HCT116 (cell line): Measurements from ENCODE around the gene CACNB3.

ENCODE experiments used
- EZH2 ChIP-seq: fragments of 200-600 bp; sonication (generic); IDR thresholded peaks from 2 replicates; pipeline ENCODE4 v1.6.1; 2017; ENCODE audit warnings: antibody characterized with exemption, mixed run types
- EZH2phosphoT487 ChIP-seq: fragments of 200-600 bp; IDR thresholded peaks from 2 replicates; pipeline ENCODE4 v1.6.1; 2018; ENCODE audit warnings: antibody characterized with exemption, borderline replicate concordance
- POLR2A ChIP-seq: IDR thresholded peaks from 2 replicates; pipeline ENCODE4 v1.7.0; 2011; ENCODE audit warnings: borderline replicate concordance; ENCODE audit not compliant: insufficient read depth, insufficient read length; ENCODE audit errors: extremely low read depth
- POLR2AphosphoS5 ChIP-seq: IDR thresholded peaks from 2 replicates; pipeline ENCODE4 v1.6.1; 2011; ENCODE audit warnings: mild to moderate bottlenecking, low read depth, low read length, moderate library complexity
- SIN3A ChIP-seq: IDR thresholded peaks from 2 replicates; pipeline ENCODE4 v1.6.1; 2012; ENCODE audit warnings: low read depth
- TF ChIP-seq, protein P1 (sequence below), 3 experiments: fragments of 200-600 bp in 1 of 3; sonication (generic) in 1 of 3; IDR thresholded peaks in 2 of 3; conservative IDR thresholded peaks in 1 of 3; 2 replicates each; pipeline ENCODE4 v1.5.1; 2012 to 2017; ENCODE audit warnings: low read depth in 2 of 3, low read length in 2 of 3, antibody characterized with exemption in 1 of 3, borderline replicate concordance in 1 of 3, control low read depth in 1 of 3, mild to moderate bottlenecking in 1 of 3, mixed read lengths in 1 of 3, mixed run types in 1 of 3, moderate library complexity in 1 of 3; ENCODE audit not compliant: insufficient read depth in 1 of 3
- TF ChIP-seq, protein P2 (sequence below): IDR thresholded peaks from 2 replicates; pipeline ENCODE4 v1.6.1; 2012

DNA sequence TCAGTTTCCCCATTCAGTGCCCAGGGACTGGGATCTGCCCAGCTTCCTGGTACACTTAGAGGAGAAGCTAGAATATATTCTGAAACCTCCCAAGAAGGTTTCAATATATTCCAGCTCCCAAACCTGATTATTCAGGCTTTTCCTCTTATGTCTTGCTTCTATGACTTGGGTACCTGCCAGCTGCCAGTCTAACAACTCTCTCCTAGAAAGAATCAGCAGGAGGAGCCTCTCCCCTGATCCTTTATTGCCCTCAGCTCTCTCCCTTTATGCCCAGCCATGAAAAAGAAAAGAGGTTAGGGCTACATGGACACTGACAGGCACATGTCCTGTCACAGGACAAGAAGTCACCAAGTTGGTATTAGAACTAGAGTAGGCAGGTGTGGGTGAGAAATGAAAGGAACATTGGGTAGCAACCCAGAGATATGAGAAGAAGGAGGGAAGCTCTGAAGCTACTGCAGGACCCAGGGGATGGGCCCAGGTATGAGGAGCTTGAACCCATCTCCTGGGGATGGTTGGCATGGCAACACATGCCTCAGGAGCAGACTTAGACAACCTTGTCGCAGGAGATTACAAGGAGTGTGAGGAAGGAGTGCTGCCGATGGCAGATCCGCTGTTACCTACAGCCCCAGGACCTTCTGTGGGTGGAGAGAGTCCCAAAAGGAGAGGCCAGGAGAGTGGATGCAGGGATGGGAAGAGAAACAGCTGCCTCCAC lies 2.0 kb upstream of the CACNB3 start:
- TF ChIP-seq, protein P1, sequence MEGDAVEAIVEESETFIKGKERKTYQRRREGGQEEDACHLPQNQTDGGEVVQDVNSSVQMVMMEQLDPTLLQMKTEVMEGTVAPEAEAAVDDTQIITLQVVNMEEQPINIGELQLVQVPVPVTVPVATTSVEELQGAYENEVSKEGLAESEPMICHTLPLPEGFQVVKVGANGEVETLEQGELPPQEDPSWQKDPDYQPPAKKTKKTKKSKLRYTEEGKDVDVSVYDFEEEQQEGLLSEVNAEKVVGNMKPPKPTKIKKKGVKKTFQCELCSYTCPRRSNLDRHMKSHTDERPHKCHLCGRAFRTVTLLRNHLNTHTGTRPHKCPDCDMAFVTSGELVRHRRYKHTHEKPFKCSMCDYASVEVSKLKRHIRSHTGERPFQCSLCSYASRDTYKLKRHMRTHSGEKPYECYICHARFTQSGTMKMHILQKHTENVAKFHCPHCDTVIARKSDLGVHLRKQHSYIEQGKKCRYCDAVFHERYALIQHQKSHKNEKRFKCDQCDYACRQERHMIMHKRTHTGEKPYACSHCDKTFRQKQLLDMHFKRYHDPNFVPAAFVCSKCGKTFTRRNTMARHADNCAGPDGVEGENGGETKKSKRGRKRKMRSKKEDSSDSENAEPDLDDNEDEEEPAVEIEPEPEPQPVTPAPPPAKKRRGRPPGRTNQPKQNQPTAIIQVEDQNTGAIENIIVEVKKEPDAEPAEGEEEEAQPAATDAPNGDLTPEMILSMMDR (IDR thresholded peaks at IDR 0.05 in 2 of 3, conservative IDR thresholded peaks at IDR 0.05 in 1 of 3; ENCODE audit: borderline replicate concordance in 1 of 3, insufficient read depth in 1 of 3, low read depth in 2 of 3, low read length in 2 of 3), result no peak
- TF ChIP-seq POLR2A (no peak), SIN3A (no peak), EZH2phosphoT487 (no peak), EZH2 (no peak), POLR2AphosphoS5 (no peak)
- TF ChIP-seq, protein P2, sequence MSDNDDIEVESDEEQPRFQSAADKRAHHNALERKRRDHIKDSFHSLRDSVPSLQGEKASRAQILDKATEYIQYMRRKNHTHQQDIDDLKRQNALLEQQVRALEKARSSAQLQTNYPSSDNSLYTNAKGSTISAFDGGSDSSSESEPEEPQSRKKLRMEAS, result no peak
